Tibial nerve (tissue), 4 donors: ENCODE results near the gene BIRC5. TPM values are rescaled to one million over a fixed set of nuclear protein-coding genes. Genes with fewer than 3 reads are reported as not detected.
"Not testable (repeated sequence)": the region's sequence is repeated elsewhere in the genome, so short reads cannot be mapped to it uniquely, and the experiment has no call there.

Experiments used
- DNase-seq, 2 donors: peaks; one replicate each; pipeline ENCODE4 v3.0.0-alpha.2; 2019; ENCODE audit warnings: low spot score in 2 of 2
- H3K27ac ChIP-seq, 4 donors: fragments of 200-600 bp; sonication (generic) in 3 of 4; one replicate each; pipeline ENCODE4 v1.5.1; 2017 to 2019; ENCODE audit warnings: mild to moderate bottlenecking in 1 of 4
- H3K27me3 ChIP-seq, 2 donors: fragments of 200-600 bp; sonication (generic) in 1 of 2; one replicate each; pipeline versions ENCODE4 v1.5.1 to v1.6.0; 2017 to 2019
- H3K36me3 ChIP-seq, 3 donors: fragments of 200-600 bp; sonication (generic); one replicate each; pipeline ENCODE4 v1.5.1; 2018 to 2019
- H3K4me1 ChIP-seq, 4 donors: fragments of 200-600 bp; sonication (generic) in 3 of 4; one replicate each; pipeline ENCODE4 v1.5.1; 2017 to 2019
- H3K4me3 ChIP-seq, 4 donors: fragments of 200-600 bp; sonication (generic) in 3 of 4; one replicate each; pipeline ENCODE4 v1.5.1; 2017 to 2019; ENCODE audit warnings: mild to moderate bottlenecking in 1 of 4, moderate library complexity in 1 of 4
- H3K9me3 ChIP-seq, 4 donors: fragments of 200-600 bp; sonication (generic) in 3 of 4; one replicate each; pipeline ENCODE4 v1.5.1; 2017 to 2019
- EP300 ChIP-seq, 2 donors: sonication (generic); formaldehyde crosslinking; IDR thresholded peaks; one replicate each; pipeline ENCODE4 v1.6.1; 2017; ENCODE audit warnings: antibody characterized with exemption in 2 of 2, mild to moderate bottlenecking in 1 of 2
- POLR2A ChIP-seq, 2 donors: fragments of 450-650 bp; IDR thresholded peaks; one replicate each; pipeline ENCODE4 v1.6.1; 2017; ENCODE audit warnings: antibody characterized with exemption in 2 of 2, mild to moderate bottlenecking in 2 of 2, moderate library complexity in 2 of 2
- WGBS, 2 donors: methylation state at CpG; one replicate each; pipeline ENCODE4 v1.1.5; 2018; 5-methylcytosine and 5-hydroxymethylcytosine counted together
- total RNA-seq, 4 donors: library from RNA; depleted of rRNA; stranded (reverse); fragments of >200 nt; gene quantifications; one replicate each; pipeline ENCODE4 v1.1.0, GENCODE V29; 2016
- TF ChIP-seq, protein P1 (sequence below), 5 experiments: fragments of 200-600 bp in 3 of 5; fragments of 450-650 bp in 2 of 5; sonication (generic) in 3 of 5; IDR thresholded peaks; one replicate each; pipeline ENCODE4 v1.5.1; 2016 to 2019; ENCODE audit warnings: antibody characterized with exemption in 5 of 5, mild to moderate bottlenecking in 3 of 5, moderate library complexity in 2 of 5

The BIRC5 gene
- total RNA-seq, 4 donors from 2014 or later = 0.87 to 8.7 (median 0.98) TPM; not detected in 1

- WGBS, 2 donors = 67 to 78% methylated on average over 15 of the region's 15 CpGs
- TF ChIP-seq POLR2A (IDR thresholded peaks at IDR 0.05) = no peak
- no peak for TF ChIP-seq EP300 (IDR thresholded peaks at IDR 0.05)
- TF ChIP-seq, protein P1, sequence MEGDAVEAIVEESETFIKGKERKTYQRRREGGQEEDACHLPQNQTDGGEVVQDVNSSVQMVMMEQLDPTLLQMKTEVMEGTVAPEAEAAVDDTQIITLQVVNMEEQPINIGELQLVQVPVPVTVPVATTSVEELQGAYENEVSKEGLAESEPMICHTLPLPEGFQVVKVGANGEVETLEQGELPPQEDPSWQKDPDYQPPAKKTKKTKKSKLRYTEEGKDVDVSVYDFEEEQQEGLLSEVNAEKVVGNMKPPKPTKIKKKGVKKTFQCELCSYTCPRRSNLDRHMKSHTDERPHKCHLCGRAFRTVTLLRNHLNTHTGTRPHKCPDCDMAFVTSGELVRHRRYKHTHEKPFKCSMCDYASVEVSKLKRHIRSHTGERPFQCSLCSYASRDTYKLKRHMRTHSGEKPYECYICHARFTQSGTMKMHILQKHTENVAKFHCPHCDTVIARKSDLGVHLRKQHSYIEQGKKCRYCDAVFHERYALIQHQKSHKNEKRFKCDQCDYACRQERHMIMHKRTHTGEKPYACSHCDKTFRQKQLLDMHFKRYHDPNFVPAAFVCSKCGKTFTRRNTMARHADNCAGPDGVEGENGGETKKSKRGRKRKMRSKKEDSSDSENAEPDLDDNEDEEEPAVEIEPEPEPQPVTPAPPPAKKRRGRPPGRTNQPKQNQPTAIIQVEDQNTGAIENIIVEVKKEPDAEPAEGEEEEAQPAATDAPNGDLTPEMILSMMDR (IDR thresholded peaks at IDR 0.05) = no peak
- H3K27ac ChIP-seq = no peak overlapping the region
- H3K4me1 ChIP-seq = peaks cover 0 to 34% (median 20%) of the 10 kb centered on the region in 4 donors
- no peaks in the 10 kb centered on the region for H3K9me3 ChIP-seq
- H3K36me3 ChIP-seq = no peaks in the 10 kb centered on the region
- DNase-seq = no peak
- no peaks in the 10 kb centered on the region for H3K27me3 ChIP-seq
- H3K4me3 ChIP-seq = no peak overlapping the region
These were observed 38.9 kb downstream of the BIRC5 start for GRCh38 chr17:78252701-78253635.

DNA sequence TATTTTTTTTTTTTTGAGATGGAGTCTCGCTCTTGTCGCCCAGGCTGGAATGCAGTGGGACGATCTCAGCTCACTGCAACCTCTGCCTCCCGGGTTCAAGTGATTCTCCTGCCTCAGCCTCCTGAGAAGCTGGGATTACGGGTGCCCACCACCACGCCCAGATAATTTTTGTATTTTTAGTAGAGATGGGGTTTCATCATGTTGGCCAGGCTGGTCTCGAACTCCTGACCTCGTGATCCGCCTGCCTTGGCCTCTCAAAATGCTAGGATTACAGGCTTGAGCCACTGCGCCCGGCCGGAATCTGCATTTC lies 39.5 kb downstream of the BIRC5 start:
- Histone ChIP-seq H3K4me1 (peaks cover 0 to 40% (median 23%) of the 10 kb centered on the region in 4 donors), H3K4me3 (peak overlapping the region in 3 of 4 donors; percentile 78 to 99 (median 85))
- H3K27me3 ChIP-seq, DNase-seq, H3K9me3 ChIP-seq, H3K36me3 ChIP-seq, H3K27ac ChIP-seq: not testable (repeated sequence)
- 82 to 85% methylated on average over 12 of the region's 12 CpGs for WGBS, 2 donors

- 3 to 7% methylated on average over 29 to 62 of the region's 73 CpGs for WGBS, 2 donors
- Histone ChIP-seq H3K27me3 (peaks cover 0 to 6% of the 10 kb centered on the region in 2 donors), H3K4me1 (peaks cover 0 to 46% (median 25%) of the 10 kb centered on the region in 4 donors), H3K9me3 (no peaks in the 10 kb centered on the region), H3K27ac (peak overlapping the region; percentile 74 to 91 (median 88)), H3K4me3 (peak overlapping the region; percentile 78 to 99 (median 90)), H3K36me3 (no peaks in the 10 kb centered on the region)
- peak; percentile 69 to 73 for DNase-seq
- TF ChIP-seq POLR2A (IDR thresholded peaks at IDR 0.05) (peak in 1 of 2 donors; percentile 36), EP300 (IDR thresholded peaks at IDR 0.05) (peak in 1 of 2 donors; percentile 76)
- TF ChIP-seq, protein P1 (IDR thresholded peaks at IDR 0.05) = peak in 1 of 5 experiments; percentile 40
These were observed 40.1 kb downstream of the BIRC5 start for GRCh38 chr17:78253946-78254672.

- peaks cover 0 to 6% of the 10 kb centered on the region in 2 donors for H3K27me3 ChIP-seq
- TF ChIP-seq, protein P1 (IDR thresholded peaks at IDR 0.05) = no peak
- TF ChIP-seq POLR2A (IDR thresholded peaks at IDR 0.05) (no peak), EP300 (IDR thresholded peaks at IDR 0.05) (no peak)
- H3K9me3 ChIP-seq = no peaks in the 10 kb centered on the region
- H3K36me3 ChIP-seq = no peaks in the 10 kb centered on the region
- no peak overlapping the region for H3K27ac ChIP-seq
- no peak for DNase-seq
- 85 to 88% methylated on average over 18 of the region's 18 CpGs for WGBS, 2 donors
- no peak overlapping the region for H3K4me3 ChIP-seq
- peaks cover 0 to 47% (median 26%) of the 10 kb centered on the region in 4 donors for H3K4me1 ChIP-seq
These were observed 41.1 kb downstream of the BIRC5 start for GRCh38 chr17:78255029-78255656.

- H3K27ac ChIP-seq = peak overlapping the region in 1 of 4 donors; percentile 29
- H3K4me3 ChIP-seq = no peak overlapping the region
- WGBS, 2 donors = 69 to 79% methylated on average over 14 of the region's 14 CpGs
- peaks cover 0 to 6% of the 10 kb centered on the region in 2 donors for H3K27me3 ChIP-seq
- TF ChIP-seq EP300 (IDR thresholded peaks at IDR 0.05) (no peak), POLR2A (IDR thresholded peaks at IDR 0.05) (no peak)
- TF ChIP-seq, protein P1 (IDR thresholded peaks at IDR 0.05) = no peak
- H3K9me3 ChIP-seq = no peaks in the 10 kb centered on the region
- peaks cover 0 to 39% (median 18%) of the 10 kb centered on the region in 4 donors for H3K4me1 ChIP-seq
- no peaks in the 10 kb centered on the region for H3K36me3 ChIP-seq
- no peak for DNase-seq
These were observed 42.1 kb downstream of the BIRC5 start for GRCh38 chr17:78255953-78256706.
